Heart left ventricle (tissue), 16 donors: ENCODE results near the gene NBPF8. TPM values are rescaled to one million over a fixed set of nuclear protein-coding genes. Genes with fewer than 3 reads are reported as not detected.
"Not testable (repeated sequence)": the region's sequence is repeated elsewhere in the genome, so short reads cannot be mapped to it uniquely, and the experiment has no call there.

ENCODE experiments used
- ATAC-seq, 4 donors: fragments of 200-7000 bp; cut with Tn5 transposase; one replicate each; pipeline ENCODE4 v1.9.1; 2020 to 2022; ENCODE audit warnings: moderate library complexity in 4 of 4, mild to moderate bottlenecking in 3 of 4, moderate number of reproducible peaks in 1 of 4
- DNase-seq, 5 donors: peaks; one replicate each; pipeline ENCODE4 v3.0.0-alpha.2; 2020
- H3K27ac ChIP-seq, 12 donors: fragments of 200-600 bp; sonication (generic) in 4 of 12; one replicate each; pipeline versions ENCODE4 v1.5.0 to v1.8.0; 2016 to 2022; ENCODE audit warnings: mild to moderate bottlenecking in 2 of 12
- H3K27me3 ChIP-seq, 9 donors: fragments of 200-600 bp; sonication (generic) in 2 of 9; one replicate each; pipeline versions ENCODE4 v1.5.1 to v1.8.0; 2016 to 2022; ENCODE audit warnings: mild to moderate bottlenecking in 3 of 9
- H3K36me3 ChIP-seq, 9 donors: fragments of 200-600 bp; sonication (generic) in 2 of 9; one replicate each; pipeline versions ENCODE4 v1.5.0 to v1.8.0; 2018 to 2022; ENCODE audit warnings: mild to moderate bottlenecking in 2 of 9
- H3K4me1 ChIP-seq, 12 donors: fragments of 200-600 bp; sonication (generic) in 4 of 12; one replicate each; pipeline versions ENCODE4 v1.5.0 to v1.8.0; 2016 to 2022; ENCODE audit warnings: mild to moderate bottlenecking in 3 of 12
- H3K4me3 ChIP-seq, 12 donors: fragments of 200-600 bp; sonication (generic) in 4 of 12; one replicate each; pipeline versions ENCODE4 v1.5.0 to v1.8.0; 2017 to 2022; ENCODE audit warnings: mild to moderate bottlenecking in 9 of 12, moderate library complexity in 4 of 12
- H3K9me3 ChIP-seq, 12 donors: fragments of 200-600 bp; sonication (generic) in 4 of 12; one replicate each; pipeline versions ENCODE4 v1.5.0 to v1.8.0; 2016 to 2022; ENCODE audit warnings: mild to moderate bottlenecking in 1 of 12
- WGBS, 4 donors: extraction: QIAGEN DNeasy Blood & Tissue Kit in 2 of 4; methylation state at CpG; one replicate each; pipeline versions ENCODE4 v1.1.5 to v1.1.7; 2013 to 2018; 5-methylcytosine and 5-hydroxymethylcytosine counted together
- intact Hi-C, 10 donors: fragments of 100-400 bp; cut with DNase I; formaldehyde crosslinking; loops; one replicate each; pipeline versions ENCODE4 v1.11.1 to v1.14.2; 2022
- long read RNA-seq, 3 donors: library from polyadenylated mRNA; unstranded; transcript quantifications; one replicate each; pipeline ENCODE4 v2.0.0, GENCODE V29; 2020 to 2021
- polyA plus RNA-seq, 2 donors: library from polyadenylated mRNA; stranded (reverse); fragments of 200-250 nt; gene quantifications; one replicate each; pipeline ENCODE4 v1.2.3, GENCODE V29; 2013
- total RNA-seq, 9 donors: library from RNA; depleted of rRNA in 2 of 9; stranded (reverse); fragments of >200 nt in 2 of 9; fragmentation: NEBNext Ultra II Directional in 3 of 9; extraction: Animal tissue kit (Norgen Biotek cat#: 25700) in 3 of 9; gene quantifications; one replicate each; pipeline versions ENCODE4 v1.1.0 to v1.2.4, GENCODE V29; 2016 to 2023
- TF ChIP-seq, protein P1 (sequence below), 12 donors: fragments of 200-600 bp; sonication (generic) in 4 of 12; IDR thresholded peaks; one replicate each; pipeline versions ENCODE4 v1.5.0 to v1.8.0; 2018 to 2022; ENCODE audit warnings: antibody characterized with exemption in 12 of 12, mild to moderate bottlenecking in 5 of 12
- donor health status: ischemic (EF 13 %, LVEDD 7.1; RV severe dilation, severe dysfunction).
- donor health status: healthy with polysubstance abuse.
- donor health status: DM: no; HTN: yes; CAD: no.
- donor health status: DM: no; HTN: no; CAD: no.
- donor health status: ischemic (EF 25% LVEDD 6.9; RV normal size, moderate dysfunction).
- donor health status: ischemic (EF 25% LVEDD 5.7; RV mildly dilated, moderate dysfunction).
- donor health status: healthy.
- donor health status: DM: yes; HTN: yes; CAD: no.
- donor health status: ischemic (EF 35%, LVEDD 5.7; RV mildly dilated, moderate dysfunction).
- donor health status: nonischemic (EF 11% LVEDD 7.7; RV severe dilation, severe dysfunction).
- donor health status: DM: yes; HTN: yes; CAD: no.
- donor health status: PGD.
- donor health status: ischemic (EF 29% LVEDD 5.4; RV normal size, mild dysfunction).
- donor health status: nonischemic (EF 23%, LVEDD 6.1; RV moderate dilation, normal function).

Gene NBPF8, protein sequence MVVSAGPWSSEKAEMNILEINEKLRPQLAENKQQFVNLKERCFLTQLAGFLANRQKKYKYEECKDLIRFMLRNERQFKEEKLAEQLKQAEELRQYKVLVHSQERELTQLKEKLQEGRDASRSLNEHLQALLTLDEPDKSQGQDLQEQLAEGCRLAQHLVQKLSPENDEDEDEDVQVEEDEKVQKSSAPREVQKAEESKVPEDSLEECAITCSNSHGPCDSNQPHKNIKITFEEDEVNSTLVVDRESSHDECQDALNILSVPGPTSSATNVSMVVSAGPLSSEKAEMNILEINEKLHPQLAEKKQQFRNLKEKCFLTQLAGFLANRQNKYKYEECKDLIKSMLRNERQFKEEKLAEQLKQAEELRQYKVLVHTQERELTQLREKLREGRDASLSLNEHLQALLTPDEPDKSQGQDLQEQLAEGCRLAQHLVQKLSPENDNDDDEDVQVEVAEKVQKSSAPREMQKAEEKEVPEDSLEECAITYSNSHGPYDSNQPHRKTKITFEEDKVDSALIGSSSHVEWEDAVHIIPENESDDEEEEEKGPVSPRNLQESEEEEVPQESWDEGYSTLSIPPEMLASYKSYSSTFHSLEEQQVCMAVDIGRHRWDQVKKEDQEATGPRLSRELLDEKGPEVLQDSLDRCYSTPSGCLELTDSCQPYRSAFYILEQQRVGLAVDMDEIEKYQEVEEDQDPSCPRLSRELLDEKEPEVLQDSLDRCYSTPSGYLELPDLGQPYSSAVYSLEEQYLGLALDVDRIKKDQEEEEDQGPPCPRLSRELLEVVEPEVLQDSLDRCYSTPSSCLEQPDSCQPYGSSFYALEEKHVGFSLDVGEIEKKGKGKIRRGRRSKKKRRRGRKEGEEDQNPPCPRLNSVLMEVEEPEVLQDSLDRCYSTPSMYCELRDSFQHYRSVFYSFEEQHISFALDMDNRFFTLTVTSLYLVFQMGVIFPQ
- total RNA-seq (1 to 10 TPM; 1.2 to 4.0 (median 2.3) TPM), polyA plus RNA-seq (1 to 10 TPM; 2.3 to 3.3 TPM)
- long read RNA-seq, donor 1, partial matches to known transcripts: 1 of 7 reads
- long read RNA-seq, donor 1, other reads (novel, unspliced or antisense): 6 of 7 reads
- long read RNA-seq, donor 2, partial matches to known transcripts: 2 of 10 reads
- long read RNA-seq, donor 2, other reads (novel, unspliced or antisense): 8 of 10 reads
- long read RNA-seq, donor 3: 0 reads

DNA sequence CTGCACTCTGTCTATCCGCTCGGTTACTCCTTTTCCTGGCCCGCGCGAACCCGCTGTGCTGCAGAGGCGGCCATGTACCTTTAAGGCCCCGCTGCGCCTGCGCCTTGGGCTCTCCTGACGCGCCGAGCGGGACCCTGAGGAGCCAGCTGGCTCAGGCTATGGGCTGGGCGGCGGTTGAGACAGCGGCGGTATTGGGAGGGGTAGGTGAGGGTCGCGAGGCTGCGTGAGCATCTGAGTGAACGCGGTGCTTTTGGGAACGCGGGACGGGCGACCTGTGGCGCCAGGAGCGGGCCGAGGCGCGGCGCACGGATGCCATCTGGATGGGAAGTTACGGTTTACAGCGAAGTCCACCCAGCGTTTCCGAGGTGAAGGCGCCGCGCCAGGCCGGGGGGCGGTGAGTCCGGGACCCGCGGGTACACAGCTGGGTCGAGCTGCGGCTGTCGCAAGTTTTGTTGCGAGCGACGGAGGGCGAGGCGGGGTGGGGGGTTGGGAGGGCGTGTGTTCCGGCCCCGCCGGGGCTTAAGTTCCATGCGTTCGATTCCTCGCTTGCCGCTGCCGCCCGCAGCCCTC, at the start of gene NBPF8:
TSS of gene NBPF8 (plus strand) at position 125 of the 570 bp plus-strand sequence. CDS start 21,488 bp downstream, outside the sequence.
- H3K36me3 ChIP-seq, H3K4me1 ChIP-seq, H3K9me3 ChIP-seq, H3K27me3 ChIP-seq, intact Hi-C loops: not testable (repeated sequence)
- ATAC-seq: peak; percentile 97 to 100 (median 100)
- DNase-seq: peak; percentile 54 to 88 (median 72)
- Histone ChIP-seq H3K4me3 (peak within 1 kb of the TSS in 11 of 12 donors; percentile 53 to 76 (median 65)), H3K27ac (peak within 1 kb of the TSS in 9 of 12 donors; percentile 42 to 75 (median 58))
- WGBS, 4 donors: 0 to 1% (median 0%) methylated on average over 8 to 50 of the region's 64 CpGs; no CpG with 5 or more reads in 1 of the 4 donors

GRCh38 chr1:120367709-120368108, 47.1 kb upstream of the NBPF8 start:
- H3K27me3 ChIP-seq, intact Hi-C loops, H3K36me3 ChIP-seq, H3K4me1 ChIP-seq, DNase-seq, H3K4me3 ChIP-seq, H3K9me3 ChIP-seq, ATAC-seq, H3K27ac ChIP-seq: not testable (repeated sequence)
- 78 to 93% (median 91%) methylated on average over 6 of the region's 6 CpGs for WGBS, 4 donors

GRCh38 chr1:120386651-120387050, 28.2 kb upstream of the NBPF8 start:
- H3K36me3 ChIP-seq, H3K4me3 ChIP-seq, H3K27ac ChIP-seq, H3K27me3 ChIP-seq, H3K4me1 ChIP-seq, ATAC-seq, DNase-seq, H3K9me3 ChIP-seq, intact Hi-C loops: not testable (repeated sequence)
- 92 to 98% (median 95%) methylated on average over 4 to 5 of the region's 5 CpGs for WGBS, 4 donors

- not testable (repeated sequence) for H3K4me3 ChIP-seq, ATAC-seq
Measured at GRCh38 chr1:120388597-120389126, 26.2 kb upstream of the NBPF8 start.

DNA sequence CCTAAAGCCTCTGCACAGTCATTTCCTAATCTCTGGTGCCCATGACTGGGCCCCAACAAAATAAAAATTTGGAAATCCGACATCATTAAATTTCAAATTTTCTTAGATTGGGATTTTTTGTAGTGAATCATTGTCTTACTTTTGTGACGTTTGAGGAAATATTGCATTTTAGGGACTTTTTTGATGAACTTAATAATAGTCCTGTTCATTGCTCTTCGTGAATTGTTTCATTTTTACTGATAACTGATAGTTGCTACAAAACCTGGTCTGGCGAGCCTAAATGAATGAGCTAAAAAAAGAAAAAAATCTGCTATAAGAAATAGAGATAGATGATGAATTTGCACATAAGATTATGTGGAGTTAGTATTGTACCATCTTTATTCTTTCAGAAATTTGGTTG, 23.5 kb upstream of the NBPF8 start:
- H3K9me3 ChIP-seq, ATAC-seq, H3K27ac ChIP-seq, DNase-seq, H3K4me1 ChIP-seq, H3K27me3 ChIP-seq, intact Hi-C loops, H3K4me3 ChIP-seq, H3K36me3 ChIP-seq: not testable (repeated sequence)
- WGBS, 4 donors: 85 to 89% (median 87%) methylated on average over 3 to 4 of the region's 4 CpGs

More at GRCh38 chr1:120388597-120389126, 26.2 kb upstream of the NBPF8 start:
- DNase-seq: peak in 1 of 5 donors; percentile 9
- H3K9me3 ChIP-seq, H3K4me1 ChIP-seq, intact Hi-C loops, H3K27me3 ChIP-seq, H3K27ac ChIP-seq, H3K36me3 ChIP-seq: not testable (repeated sequence)
- WGBS, 4 donors: 15 to 39% (median 21%) methylated on average over 12 to 19 of the region's 29 CpGs; no CpG with 5 or more reads in 1 of the 4 donors
- TF ChIP-seq, protein P1, sequence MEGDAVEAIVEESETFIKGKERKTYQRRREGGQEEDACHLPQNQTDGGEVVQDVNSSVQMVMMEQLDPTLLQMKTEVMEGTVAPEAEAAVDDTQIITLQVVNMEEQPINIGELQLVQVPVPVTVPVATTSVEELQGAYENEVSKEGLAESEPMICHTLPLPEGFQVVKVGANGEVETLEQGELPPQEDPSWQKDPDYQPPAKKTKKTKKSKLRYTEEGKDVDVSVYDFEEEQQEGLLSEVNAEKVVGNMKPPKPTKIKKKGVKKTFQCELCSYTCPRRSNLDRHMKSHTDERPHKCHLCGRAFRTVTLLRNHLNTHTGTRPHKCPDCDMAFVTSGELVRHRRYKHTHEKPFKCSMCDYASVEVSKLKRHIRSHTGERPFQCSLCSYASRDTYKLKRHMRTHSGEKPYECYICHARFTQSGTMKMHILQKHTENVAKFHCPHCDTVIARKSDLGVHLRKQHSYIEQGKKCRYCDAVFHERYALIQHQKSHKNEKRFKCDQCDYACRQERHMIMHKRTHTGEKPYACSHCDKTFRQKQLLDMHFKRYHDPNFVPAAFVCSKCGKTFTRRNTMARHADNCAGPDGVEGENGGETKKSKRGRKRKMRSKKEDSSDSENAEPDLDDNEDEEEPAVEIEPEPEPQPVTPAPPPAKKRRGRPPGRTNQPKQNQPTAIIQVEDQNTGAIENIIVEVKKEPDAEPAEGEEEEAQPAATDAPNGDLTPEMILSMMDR (IDR thresholded peaks at IDR 0.05): peak in 9 of 12 donors; percentile 16 to 37 (median 25)
